Medulla oblongata (tissue), 1 donor: ENCODE results near the gene TJP1.
"Not testable (repeated sequence)": the region's sequence is repeated elsewhere in the genome, so short reads cannot be mapped to it uniquely, and the experiment has no call there.

ENCODE experiments used
- DNase-seq: peaks from one replicate; pipeline ENCODE4 v3.0.0-alpha.2; 2015; ENCODE audit errors: extremely low spot score

TJP1 gene

DNA sequence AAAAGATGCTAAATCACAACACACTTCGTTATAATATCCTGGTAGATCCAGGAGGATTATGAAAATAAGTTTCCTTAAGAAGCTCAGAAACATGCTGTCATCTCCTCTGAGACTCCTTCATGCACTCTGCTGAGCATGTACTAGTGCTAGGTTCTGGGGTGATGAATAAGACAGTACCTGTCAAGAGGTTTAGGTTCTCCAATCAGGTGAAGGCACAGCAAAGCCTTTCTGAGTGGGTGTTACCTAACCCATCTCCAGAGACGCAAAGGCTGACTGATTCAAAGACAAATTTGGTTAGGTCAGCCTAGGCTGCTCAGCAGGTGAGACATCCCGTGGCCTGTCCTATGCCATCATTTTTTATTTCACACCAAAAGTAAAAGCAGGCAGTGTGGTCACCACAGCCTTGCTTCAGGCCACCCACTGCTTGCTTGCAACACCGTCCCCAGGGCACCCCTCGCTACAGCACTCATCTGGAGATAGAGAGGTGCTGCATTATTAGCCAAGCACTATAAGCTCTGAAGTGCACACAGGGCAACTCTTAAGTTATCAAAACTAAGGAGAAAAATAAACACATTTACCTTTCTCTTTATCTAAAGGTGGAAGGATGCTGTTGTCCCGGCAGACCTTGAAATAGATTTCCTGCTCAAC, 117.2 kb downstream of the TJP1 start:
- DNase-seq = no peak

- DNase-seq = no peak
Measured at GRCh38 chr15:29701151-29701550, 121.1 kb downstream of the TJP1 start.

GRCh38 chr15:29700296-29700695, 122.0 kb downstream of the TJP1 start:
- DNase-seq = no peak

GRCh38 chr15:29699791-29700190, 122.5 kb downstream of the TJP1 start:
- DNase-seq = no peak

- DNase-seq = no peak
Measured at GRCh38 chr15:29698030-29698701, 124.1 kb downstream of the TJP1 start.

DNA sequence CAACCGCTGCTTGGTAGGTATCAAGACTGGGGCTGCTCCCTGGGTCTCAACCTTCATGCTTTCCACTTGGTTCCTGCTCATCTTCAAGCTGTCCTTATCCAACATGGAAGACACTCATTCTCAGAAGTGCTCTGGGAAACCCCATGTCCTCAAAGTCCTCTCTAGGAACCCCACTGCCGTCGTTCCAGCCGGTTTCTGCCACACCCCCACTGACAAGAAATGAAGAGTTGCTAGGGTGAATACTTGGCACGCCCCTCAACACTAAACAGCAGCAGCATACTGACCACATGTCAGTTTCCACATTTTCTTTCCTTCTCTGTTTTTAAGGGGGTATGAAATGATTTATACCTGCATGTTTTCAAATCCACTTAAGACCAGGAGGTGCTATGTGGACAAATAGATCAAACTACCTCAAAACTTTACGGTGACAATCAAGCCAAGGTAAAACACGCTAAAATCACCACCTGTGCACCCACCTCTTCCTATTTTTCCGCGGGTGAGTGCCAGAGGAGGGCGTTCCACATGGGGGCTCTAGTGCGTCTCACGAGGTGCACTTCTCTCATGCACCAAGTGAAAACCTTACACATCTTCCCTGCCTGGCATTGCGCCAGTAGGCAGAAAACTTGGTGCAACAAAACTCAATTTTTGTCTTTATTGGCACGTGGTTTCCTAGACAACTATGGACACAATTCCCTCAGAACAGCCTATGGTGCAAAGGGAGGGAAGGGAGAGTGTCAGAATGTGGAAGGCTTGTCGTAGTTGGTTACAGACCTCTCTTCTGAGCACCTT, 125.1 kb downstream of the TJP1 start:
- DNase-seq = no peak

DNA sequence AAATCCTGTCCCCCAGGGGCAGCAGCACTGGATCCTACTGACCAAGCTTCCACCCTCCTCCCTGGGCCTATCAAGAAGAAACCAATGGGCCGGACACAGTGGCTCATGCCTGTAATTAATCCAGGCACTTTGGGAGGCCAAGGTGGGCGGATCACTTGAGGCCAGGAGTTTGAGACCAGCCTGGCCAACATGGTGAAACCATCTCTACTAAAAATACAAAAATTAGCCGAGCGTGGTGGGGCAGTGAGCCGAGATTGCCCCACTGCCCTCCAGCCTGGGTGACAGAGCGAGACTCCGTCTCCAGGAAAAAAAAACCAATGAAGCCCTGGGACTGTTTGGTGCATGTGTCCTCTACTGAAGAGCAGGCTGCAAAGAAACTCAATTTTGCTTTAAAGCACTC, 125.8 kb downstream of the TJP1 start:
- DNase-seq = not testable (repeated sequence)

DNA sequence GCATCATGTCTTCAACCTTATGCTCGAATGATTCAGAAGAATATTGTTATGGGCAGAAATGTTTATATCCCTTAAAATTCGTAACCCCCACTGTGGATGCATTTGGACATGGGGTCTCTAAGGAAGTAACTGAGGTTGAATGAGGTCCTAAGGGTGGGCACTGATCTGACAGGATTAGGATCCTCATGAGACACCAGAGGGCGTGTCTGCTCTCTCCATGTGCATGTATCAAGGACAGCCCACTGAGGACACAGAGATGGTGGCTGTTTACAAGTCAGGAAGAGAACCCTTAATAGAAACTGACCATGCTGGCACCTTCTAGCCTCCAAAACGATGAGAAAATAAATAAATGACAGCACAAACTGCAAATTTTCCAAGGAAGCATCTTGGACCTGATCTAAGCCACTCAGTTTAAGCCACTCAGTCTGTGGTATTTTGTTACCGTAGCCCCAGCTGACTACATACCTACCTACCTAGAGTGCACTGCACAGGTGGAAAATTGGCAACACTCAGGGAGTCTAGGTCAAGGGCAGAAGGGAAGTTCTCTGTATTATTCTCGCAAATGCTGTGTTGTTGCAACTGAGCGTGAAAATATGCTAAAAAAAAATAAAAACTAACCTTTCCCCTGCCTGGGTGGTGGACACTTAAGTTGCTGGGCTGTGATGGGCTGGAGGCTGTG, 126.6 kb downstream of the TJP1 start:
- no peak for DNase-seq

- no peak for DNase-seq
Measured at GRCh38 chr15:29693225-29693624, 129.0 kb downstream of the TJP1 start.

GRCh38 chr15:29692527-29692926, 129.7 kb downstream of the TJP1 start:
- DNase-seq = no peak

- DNase-seq = no peak
Measured at GRCh38 chr15:29690765-29691475, 131.3 kb downstream of the TJP1 start.

DNA sequence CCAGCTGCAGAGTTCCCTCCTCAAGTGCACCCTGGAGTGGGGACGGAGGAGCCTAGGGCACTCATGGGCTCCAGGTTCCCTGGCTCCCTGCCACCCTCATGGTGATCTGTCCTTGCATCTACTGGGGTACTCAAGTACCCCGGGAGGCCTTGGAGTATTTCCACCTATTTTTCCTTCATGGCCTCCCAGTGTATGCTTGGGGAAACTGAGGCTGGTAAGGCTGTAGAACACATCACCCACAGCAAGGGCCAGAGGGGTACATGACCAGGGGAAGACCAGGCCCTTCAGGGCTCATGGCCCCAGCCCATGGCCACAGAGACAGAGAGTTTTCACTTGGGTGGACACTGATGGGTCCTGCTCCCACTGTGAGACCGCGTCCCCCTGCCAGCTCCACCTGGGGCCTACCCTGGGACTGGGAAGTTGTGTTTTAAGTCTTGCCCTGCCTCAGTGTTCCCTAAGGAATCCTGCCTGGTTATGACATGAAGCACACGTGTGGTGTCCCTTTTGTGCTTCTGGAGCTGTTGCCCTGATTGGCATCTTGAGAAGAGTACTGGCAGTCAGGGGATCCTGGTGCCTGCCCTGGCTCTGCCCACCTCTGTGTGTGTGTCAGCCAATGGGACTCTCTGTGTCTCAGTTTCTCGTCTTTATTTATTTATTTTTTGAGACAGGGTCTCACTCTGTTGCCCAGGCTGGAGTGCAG, 132.8 kb downstream of the TJP1 start:
- DNase-seq = no peak

DNA sequence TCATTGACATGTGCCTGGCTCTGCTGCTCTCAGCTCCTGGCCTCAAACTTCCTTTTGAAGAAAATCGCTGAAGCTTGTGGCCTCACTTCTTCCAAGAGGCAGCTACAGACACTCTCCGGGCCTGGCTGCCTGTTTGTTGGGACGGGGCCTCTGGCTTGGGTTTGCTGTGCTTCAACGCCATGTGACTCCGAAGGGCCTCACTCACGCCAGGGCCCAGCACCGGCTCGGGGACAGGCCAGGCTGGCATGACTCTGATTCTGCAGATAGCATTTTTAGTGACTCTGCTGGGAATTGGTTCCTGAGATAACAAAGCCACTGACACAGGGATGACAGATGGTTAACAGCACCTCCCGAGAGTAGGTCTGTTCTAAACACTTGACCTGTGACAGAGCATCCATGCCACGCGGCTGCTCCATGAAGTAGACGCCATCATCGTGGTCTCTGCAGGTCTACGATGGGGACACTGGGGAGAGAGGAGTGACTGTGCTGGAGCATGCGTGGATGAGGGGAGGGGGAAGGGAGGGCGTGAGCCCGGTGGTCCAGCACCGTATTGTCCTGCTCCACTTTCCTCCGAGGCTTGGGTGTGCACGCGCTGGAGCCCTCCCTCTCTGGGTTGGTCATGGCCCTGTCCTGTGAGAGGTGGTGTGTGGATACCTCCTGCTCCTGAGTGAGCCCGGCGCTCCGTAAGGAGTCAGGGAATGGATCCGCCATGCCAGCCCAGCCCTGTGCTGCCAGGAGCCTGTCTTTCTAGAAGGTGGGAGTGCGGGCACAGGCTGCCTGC, 133.6 kb downstream of the TJP1 start:
- no peak for DNase-seq

GRCh38 chr15:29687939-29688505, 134.2 kb downstream of the TJP1 start:
- no peak for DNase-seq

- no peak for DNase-seq
Measured at GRCh38 chr15:29687204-29687815, 135.0 kb downstream of the TJP1 start.

- DNase-seq = no peak
Measured at GRCh38 chr15:29686445-29687203, 135.6 kb downstream of the TJP1 start.

DNA sequence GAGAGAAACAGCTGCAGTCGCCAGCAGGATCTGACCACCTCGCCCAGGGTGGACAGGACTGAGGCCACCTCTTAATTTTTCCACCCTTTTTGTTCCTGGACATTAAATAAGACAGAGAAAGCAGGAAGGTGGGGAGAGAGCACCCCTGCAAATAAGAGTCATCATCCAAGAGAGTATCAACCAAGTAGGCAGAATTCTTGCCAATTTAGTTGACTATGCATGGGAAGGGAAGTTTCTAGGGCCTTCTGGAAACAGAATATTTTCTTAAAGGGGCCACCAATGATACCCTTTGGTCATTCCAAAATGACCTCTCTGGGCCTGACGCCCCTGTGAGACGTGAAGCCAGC, 136.2 kb downstream of the TJP1 start:
- DNase-seq = no peak

DNA sequence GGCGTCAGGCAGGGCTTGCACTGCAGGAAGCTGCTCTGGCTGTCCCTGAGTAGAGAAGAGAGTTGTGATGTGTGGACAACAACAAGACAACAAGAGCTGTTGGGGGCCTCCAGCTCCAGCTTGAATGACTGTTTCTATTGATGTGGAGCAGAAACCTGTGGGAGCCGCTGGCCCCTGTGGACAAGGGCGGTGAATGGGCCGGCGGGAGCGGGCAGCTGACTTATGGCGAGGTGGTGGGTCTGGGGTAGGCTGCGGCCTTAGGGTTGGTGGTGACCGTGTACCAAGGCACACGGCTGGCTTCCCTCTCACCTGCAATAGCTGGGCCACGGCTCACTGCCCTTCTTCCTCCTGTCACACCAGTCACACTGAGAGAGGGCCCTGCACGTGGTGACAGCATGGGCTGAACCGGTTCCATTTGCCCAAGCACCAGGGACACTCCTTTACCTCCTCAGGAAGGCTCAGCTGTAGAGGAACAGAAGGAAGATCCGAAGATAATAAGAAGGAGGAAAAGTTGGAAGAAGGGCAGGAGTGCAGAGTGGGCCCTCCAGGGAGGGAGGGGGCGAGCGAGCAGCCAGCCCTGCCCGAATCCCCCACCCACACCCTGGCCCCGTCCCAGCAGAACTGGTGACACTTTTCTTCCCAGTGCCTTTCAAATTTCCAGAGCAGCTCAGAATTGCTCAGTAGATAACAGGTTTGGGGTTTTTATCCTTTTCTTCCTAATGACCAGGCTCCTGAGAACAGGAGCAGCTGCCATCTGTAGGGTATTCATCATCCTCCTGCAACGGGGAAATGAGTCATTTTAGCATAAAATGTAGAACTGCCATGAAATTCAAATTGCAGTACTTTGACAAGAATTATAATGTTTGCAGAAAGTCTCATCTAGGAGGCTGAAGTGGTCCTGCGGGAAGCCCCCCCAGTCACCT, 136.9 kb downstream of the TJP1 start:
- DNase-seq = no peak
